ENCODE measurements around the gene ABCE1.
"Not testable (repeated sequence)": the region's sequence is repeated elsewhere in the genome, so short reads cannot be mapped to it uniquely, and the experiment has no call there.

Gene ABCE1

GRCh38 chr4:145103496-145103895, 5.4 kb downstream of the ABCE1 start:
- no peak for DNase-seq

GRCh38 chr4:145107126-145107525, 9.0 kb downstream of the ABCE1 start:
- no peak for DNase-seq

DNA sequence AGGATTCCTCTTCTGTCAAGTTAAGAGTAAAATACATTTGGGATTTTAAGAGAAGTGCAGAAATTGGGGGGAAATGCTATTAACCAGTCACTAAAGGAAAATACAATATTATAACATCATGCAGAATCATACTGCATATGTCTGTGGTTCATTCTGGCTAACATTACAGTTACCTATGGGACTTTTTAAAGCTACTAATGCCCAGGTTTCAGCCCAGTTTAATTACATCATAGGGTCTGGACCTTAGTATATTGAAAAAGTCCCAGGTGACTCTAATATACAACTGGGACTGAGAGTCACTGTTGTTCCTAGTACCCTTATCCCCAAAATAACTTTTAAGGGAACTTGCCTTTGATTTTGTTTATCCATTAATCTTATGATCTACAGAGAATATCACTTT, 10.0 kb downstream of the ABCE1 start:
- no peak for DNase-seq

DNA sequence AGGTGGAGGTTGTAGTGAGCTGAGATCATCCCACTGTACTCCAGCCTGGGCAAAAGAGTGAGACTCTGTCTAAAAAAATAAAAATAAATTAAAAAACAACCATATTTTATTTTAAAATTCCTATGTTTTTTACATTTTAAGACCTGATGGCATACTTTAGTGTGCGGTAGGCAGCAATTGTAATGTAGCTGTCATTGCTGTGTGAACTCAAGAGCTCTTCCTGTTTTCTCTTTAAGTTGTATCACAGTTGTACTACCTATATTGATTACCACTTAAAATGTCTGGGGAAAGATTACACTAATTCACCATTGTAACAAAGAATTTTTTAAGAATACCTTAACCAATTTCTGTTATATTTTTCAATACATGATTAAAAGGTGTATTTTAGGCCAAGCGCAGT, 27.3 kb downstream of the ABCE1 start:
- DNase-seq: no peak

- no peak for DNase-seq
Measured at GRCh38 chr4:145130130-145130529, 32.0 kb downstream of the ABCE1 start.

DNA sequence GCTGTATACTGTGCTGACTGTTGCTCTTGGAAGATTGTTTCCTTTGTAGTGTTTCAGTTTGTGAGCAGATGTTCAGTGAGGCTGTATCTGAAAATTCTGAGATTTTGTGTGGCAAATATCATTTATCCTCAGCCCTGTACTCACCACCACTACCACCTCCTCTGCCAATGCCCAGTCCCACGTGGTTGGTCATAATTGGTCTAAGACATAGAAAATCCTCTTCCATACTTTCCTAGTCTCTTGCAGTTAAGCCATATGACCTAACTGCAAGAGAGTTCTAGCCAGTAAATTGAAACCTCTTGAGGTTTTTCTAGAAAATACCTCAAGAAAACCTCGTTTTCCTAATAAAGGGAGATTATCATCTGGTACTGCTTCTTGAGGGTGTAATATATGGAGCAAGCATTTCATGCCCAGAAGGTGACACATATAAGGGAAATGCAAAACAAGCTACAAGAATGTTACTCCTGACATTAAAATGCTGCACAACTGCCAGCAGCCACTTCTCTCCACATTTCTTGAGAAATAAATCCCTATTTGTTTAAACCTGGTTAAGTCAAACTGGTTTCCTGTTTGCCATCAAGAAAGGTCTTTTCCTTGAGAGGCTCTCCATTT, 32.8 kb downstream of the ABCE1 start:
- DNase-seq: peak; percentile 27

- DNase-seq: no peak
Measured at GRCh38 chr4:145131848-145132247, 33.7 kb downstream of the ABCE1 start.

DNA sequence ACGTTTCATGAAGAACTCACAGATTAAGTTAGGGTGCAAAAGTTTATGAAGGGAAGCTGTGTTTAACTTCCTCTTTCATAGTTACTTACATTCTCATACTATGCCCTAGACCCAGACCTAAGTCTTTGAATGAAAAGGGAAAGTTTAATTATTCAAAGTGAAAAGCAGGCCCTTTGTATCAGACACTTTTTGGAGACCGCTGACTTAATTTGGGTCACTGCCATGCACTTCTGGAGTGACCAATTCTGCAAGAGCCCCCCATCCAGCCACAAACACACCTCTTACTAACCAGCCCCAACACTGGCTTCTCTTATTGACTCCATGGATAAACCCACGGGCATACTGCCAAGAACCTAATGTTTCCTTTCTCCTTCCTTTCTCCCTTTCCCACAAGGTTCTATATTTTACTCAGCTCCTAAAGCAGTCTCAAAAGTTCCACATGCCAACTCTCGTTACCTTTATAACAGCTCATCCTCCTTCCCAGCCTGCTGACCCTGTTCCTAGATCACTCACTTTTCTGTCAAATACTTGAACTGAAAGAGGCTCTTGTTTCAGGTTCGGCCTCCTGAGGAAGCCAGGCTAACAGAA, 34.5 kb downstream of the ABCE1 start:
- no peak for DNase-seq

- DNase-seq: not testable (repeated sequence)
Measured at GRCh38 chr4:145136219-145136618, 38.1 kb downstream of the ABCE1 start.

- DNase-seq: no peak
Measured at GRCh38 chr4:145148980-145149379, 50.9 kb downstream of the ABCE1 start.

DNA sequence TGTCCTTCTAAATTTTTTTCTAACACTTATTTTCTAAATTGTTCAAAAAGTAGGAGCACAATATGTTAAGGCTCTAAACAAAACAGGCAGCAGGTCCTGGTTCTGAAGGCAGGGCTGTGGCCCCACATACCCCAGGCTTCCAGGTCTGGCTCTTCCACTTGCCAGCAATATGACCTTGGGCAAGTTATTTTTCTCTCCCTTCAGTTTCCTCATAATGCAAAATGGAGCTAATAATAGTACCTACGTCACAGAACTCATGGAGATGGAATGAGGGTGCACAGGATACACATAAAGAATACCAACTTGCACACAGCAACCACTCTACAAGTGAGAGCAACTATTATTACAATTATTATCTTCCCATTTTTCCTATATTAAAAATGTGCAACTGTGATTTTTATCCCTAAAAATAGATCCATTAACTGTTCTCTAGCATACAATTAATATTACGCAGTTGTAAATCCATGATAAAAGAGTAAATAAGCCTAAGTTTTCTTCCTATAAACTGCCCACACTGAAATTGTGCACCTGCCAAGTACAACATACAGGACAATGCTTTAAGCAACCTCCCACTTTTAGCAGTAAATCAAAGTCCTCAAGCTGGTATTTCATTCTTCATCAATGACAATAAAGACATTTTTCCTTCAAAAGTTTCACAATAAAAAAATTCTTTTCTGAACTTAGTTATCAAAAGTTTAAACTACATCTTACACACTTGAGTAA, 55.2 kb downstream of the ABCE1 start:
- DNase-seq: no peak

DNA sequence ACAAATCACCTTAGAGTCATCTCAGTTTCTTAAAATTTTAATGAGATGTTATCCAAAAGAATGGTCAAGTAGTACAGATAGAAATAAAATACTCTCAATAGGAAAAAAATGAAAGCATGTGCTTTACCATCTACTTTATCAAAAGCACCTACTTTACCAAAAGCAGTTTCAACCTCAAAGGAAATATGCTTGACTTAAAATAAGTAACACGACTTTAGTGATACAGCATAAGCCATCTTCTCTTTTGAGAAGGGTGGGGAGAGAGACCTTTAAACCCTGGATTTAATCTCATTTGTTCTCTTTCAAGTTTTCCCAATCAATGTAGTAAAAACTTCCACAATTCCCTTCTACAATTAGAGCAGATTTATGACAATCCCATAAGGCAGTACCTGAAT, 55.8 kb downstream of the ABCE1 start:
- DNase-seq: no peak

- DNase-seq: no peak
Measured at GRCh38 chr4:145154573-145154972, 56.5 kb downstream of the ABCE1 start.

DNA sequence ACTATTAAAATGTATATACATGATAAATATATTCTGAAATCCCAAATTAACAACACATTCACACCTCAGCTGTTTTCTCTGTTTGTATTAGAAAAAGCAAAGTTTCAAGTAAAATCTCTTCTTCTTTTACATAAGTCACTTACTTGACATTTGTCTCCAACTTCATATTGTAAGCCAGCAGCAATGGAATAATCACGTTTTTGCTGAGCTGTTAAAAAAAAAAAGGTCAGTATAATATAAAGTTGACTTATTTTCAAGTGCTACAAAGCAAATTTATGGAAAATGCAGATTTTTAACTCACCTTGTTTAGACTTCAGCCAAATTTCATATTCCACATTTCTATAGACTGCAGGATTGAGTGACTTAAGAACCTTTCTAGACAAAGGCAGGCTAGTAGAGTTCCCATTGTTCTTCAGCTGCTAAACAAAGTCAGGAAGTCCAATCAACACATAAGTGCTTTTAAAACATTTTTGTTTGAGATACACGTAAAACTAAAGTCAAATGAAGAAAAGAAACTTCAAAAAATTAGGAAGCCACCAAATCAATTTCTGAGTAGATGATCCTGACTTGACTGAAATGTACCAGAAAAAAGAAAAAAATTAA, 57.3 kb downstream of the ABCE1 start:
- DNase-seq: no peak

DNA sequence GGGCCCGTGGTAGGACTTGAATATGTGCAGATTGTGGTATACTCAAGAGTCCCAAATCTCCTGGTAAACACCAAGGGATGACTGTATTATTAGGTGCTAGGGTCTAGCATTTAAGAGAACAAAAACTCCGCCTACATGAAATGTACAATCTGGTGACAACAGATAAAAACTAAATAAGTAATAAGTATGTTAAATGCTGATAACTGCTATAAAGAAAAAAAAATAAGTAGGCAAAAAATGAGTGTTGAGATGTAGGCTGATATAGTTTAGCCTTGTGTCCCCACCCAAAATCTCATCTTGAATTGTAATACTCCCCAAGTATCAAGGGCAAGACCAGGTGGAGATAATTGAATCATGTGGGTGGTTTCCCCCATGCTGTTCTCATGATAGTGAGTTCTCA, 58.9 kb downstream of the ABCE1 start:
- no peak for DNase-seq

GRCh38 chr4:145161549-145161948, 63.4 kb downstream of the ABCE1 start:
- DNase-seq: no peak

DNA sequence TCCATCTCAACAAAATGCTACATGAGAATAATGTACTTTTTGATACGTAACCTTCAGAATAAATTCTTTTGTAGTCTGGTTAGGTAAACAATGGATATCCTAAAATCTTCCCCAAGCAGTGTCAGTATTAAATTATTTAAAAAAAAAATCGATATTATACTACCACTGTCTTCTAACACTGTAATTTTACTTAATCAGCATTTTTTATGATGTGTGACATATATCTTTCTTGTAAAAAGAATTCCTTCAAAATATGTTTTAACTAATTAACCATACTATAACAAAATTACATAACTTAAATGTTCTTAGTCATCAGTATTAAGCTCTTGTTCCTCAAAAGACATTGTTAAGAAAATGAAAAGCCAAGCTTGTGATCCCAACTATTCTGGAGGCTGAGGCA, 69.8 kb downstream of the ABCE1 start:
- DNase-seq: no peak

DNA sequence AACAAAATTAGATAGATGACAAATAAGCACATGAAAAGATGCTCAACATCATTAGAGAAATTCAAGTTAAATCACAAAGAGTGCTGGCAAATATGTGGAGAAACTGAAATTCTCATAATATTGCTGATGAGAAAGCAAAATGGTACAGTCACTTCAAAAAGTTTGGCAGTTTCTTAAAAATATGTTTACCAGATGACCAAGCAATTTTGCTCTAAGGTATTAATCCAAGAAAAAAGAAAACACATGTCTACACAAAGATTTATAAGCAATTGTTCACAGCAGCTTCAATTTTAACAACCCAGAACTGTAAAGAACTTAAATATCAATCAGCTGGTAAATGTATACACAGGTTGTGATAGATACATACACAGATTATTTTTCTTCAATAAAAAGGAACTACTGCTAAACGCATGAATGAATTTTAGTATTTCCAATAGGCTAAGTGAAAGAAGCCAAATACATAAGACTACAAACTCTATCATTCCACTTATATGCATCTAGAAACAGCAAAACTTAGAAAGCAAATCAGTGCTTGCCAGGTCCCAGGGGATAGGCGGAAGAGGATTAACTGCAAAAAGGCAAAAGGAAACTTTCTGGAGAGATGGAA, 70.6 kb downstream of the ABCE1 start:
- no peak for DNase-seq

DNA sequence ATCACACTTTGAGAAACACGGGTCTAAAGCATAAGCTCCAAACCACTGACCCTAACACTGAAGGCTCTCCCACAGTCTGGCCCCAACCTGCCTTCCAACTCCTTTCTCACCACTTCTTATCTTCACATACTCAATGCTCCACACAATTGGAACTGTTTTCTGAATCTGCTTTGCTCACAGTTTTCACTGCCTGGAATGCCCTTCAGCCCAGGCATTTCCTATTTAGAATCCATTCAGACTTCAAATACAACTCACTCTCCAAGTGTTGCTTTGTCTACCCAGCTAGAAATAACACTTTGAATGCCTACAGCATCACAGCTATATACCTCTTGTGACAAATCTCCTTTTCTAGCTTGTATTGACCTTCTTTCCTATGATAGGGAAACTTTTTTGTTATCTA, 72.1 kb downstream of the ABCE1 start:
- no peak for DNase-seq

- DNase-seq: no peak
Measured at GRCh38 chr4:145171911-145172310, 73.8 kb downstream of the ABCE1 start.

- DNase-seq: no peak
Measured at GRCh38 chr4:145176641-145177432, 78.7 kb downstream of the ABCE1 start.

DNA sequence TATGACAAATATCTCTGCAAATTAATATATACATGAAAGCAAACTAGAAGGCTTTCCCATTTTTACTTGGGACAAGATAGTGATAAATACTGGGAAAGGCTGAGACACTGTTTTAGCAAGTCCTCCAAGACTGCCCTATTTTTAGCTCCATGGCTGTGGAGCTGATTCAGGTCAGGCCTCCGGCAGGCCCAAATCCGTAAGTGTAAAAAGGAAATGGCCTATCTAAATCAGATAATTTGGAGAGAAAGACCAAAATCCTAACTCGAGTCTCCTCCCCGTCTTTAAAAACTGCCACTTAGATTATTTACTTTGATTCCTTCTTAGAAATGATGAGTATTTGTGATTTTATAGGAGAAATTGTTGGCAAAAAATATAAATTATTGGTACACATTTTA, 79.4 kb downstream of the ABCE1 start:
- no peak for DNase-seq
